HG03457 (cell line): Measurements from ENCODE around the gene NOTO.

Experiments
- ATAC-seq: cut with Tn5 transposase; IDR thresholded peaks from one replicate; pipeline ENCODE4 v1.9.1; 2021; ENCODE audit warnings: moderate number of reproducible peaks; ENCODE audit not compliant: unreplicated experiment

NOTO gene

DNA sequence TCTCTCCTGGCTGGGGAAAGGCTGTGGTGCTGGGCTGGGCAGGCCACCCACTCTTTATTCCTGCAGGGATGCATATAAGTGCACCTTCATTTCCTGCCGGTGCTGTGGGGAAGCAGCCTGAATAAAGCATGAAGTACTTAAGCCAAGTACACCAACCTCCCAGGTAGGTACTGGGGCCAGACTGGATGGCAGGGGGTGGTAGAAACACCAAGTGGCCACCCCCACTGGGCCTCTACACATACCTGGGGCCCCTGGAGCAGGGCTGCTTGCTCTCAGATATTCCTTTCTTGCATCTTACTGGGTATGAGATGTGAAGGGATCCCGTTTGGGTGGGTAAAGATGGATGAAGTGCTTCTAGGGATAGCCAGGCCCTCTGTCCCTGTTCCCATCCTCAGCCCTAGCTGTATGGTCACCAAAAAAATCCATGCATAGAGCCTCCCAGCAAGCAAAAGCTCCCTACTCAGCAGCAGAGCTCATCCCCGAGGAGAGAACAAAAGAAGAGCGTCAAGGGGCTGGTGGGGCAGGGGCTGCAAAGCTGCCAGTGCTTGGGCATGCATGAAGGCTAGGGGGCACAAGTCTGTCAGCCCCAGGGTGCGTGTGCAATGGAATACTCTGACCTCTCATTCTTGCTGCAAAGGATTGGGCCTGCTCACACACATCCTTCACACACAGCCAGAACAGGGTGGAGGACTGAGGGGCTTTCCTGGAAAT lies 53.7 kb downstream of the NOTO start:
- no peak for ATAC-seq

GRCh38 chr2:73256618-73256922 lies 54.2 kb downstream of the NOTO start:
- no peak for ATAC-seq

DNA sequence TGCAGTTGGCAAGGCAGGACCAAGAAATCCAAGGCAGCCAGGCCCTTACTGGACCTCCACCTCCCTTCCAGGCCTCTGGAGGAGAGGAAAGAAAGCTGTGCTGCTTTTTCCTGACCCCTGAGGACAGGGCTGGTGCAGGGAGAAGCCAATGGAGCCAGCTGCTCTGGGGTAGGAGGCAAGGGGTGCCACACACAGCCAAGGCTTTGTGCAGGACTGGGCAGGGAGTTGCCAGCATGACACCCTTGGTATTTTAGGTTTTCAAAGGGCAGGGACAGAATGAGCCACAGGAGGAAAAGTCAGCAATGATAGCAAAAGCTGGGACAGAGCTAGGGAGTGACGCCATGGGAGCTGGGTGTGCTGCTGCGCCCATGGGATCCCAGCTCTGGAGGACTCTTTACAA lies 54.6 kb downstream of the NOTO start:
- ATAC-seq = no peak

- ATAC-seq = no peak
Observed at GRCh38 chr2:73257425-73258125, 55.2 kb downstream of the NOTO start.

DNA sequence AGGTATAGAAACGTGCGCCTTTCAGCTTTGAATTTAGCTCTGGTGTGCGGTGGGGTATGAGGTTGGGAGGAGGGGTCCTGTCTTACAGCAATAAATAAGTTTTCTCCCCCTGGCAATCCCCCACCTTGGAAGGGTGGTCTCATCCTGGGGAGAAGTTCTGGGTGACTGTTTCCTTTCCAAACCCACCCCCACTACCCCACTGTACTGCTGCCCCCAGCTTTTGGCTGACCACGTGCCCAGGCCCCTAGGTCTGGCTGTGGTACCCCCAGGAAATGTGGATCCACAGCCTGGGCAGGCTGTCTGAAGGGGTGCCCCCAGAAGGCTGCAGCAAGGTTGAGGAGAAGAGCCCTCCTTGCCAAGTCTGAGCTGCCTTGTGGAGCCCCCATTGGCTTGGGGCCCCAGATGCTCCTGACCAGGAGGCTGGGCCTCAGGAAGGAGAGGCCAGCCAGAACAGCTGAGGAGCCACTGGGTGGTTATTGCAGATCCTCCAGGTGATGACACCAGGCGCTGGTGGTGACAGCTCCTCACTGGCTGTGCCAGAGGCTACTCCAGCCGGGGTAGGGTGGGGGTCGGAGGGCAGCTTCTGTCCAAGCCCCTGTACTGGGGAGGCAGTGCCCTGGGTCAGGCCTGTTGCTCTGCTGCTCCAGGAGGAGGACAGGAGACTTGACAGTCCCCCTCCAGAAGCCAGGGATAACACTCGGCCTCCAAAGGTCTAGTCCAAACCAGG lies 56.0 kb downstream of the NOTO start:
- ATAC-seq = no peak

DNA sequence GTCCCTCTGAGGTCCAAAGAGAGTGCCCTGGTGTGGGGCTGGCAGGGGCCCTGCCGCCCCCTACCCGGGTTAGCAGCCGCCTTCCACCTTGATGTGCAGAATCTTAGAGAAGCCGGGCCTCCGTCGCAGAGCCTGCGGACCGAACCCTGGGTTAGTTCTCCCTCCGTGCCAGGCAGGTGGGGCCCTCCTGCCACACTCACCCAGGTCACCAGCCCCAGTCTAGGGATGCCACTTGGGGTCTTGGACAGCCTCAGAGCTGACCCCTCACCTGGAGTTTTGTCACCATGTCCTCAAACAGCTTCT lies 56.5 kb downstream of the NOTO start:
- no peak for ATAC-seq

- ATAC-seq = no peak
Observed at GRCh38 chr2:73259276-73259675, 56.9 kb downstream of the NOTO start.

GRCh38 chr2:73259704-73260337 lies 57.4 kb downstream of the NOTO start:
- no peak for ATAC-seq

GRCh38 chr2:73260338-73260984 lies 58.1 kb downstream of the NOTO start:
- ATAC-seq = no peak
